Activated CD8-positive, alpha-beta memory T cell treated with anti-CD3 and anti-CD28 coated beads, Interleukin-2, amount 50 U/mL, for 1 hour (primary cell): ENCODE measurements around the gene FHIT.

ENCODE experiments used
- DNase-seq: peaks from one replicate; pipeline ENCODE4 v3.0.0-alpha.2; 2020; ENCODE audit errors: extremely low read depth

FHIT gene

DNA sequence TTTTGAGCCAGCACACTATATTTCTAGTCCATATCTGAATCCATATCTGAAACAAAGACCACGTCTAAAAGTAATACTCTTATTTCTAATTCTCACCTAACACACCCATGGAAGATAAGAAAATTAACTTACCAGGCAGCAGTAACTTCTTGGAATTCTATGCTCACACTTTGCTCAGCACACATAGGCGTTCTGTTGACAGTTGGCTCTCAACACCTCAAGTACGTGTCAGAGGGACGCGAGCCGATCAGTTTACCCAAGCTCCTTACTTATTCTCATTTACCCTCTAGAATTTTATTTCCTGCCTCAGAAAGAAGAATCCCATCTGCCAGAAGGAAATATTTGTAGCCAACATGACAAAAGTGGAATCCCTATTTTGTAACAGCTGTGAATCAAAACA, 911.9 kb downstream of the FHIT start:
- no peak for DNase-seq

DNA sequence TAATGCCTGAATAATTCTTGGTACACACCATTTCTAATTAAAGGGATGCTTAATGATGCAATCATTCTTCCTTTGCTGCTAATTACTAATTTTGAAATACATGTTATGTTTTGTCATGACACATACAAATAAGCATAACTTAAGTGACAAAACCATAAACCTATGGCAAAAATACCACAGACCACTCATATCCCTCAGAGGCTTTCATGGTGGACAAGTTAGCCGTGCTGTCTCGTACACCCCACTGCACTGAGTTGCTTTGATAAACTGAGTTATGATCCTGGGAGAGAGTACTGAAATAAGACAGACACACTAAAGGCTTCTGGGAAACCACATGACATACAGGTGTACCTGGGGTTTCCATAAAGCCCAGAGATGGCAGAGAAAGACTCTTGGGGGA, 913.8 kb downstream of the FHIT start:
- no peak for DNase-seq

DNA sequence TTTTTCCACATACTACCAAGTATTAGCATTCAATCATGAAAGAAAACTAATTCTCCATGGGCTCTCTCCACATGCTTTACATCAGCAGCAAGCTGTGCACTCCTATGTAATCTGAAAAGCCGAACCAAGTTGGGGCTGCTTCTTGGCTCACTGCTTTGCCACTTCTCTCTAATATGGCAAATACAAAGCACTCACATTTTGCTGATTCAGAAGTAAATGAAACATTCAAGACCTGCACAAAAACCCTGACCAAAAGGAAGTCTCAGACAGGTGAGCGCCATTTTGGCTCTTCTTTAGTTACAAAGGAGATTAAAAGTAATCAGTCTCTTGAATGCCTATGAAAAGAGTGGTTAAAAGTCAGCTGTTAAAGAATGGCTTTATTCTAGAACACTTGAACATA, 915.2 kb downstream of the FHIT start:
- no peak for DNase-seq

DNA sequence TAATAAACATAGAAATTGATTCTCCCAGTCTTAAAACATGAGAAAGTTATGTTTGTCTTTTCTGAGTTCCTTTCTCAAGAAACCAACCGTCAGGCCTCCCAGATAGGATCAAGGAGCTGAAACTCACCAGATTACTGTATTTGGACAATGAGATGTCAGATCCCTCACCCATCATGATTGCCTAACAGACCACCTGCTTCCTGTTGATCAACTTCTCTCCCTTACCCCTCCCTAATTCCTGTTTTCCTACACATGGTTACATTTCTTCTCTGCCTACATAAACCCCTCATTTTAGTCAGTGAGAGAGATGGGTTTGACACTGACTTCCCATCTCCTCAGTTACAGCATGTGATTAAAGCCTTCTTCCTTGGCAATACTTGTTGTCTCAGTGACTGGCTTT, 917.5 kb downstream of the FHIT start:
- no peak for DNase-seq

DNA sequence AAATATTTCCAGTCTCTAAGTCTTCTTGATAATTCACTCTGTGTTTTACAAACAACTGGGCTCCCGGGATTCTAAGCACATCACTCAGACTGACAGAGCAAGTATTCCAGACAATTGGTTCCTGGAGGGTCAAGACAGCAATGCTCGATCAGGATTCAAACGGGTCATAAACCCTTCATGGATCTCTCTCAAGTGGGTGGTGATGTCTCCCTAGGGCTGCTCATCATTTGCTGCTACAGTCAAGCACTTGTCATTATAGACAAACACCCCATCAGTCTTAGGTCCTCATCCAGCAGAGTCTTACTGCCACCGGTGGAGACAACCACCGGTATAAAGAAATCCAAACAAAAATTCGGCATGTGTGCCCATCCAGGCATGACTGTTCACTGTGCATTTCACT, 921.1 kb downstream of the FHIT start:
- no peak for DNase-seq

DNA sequence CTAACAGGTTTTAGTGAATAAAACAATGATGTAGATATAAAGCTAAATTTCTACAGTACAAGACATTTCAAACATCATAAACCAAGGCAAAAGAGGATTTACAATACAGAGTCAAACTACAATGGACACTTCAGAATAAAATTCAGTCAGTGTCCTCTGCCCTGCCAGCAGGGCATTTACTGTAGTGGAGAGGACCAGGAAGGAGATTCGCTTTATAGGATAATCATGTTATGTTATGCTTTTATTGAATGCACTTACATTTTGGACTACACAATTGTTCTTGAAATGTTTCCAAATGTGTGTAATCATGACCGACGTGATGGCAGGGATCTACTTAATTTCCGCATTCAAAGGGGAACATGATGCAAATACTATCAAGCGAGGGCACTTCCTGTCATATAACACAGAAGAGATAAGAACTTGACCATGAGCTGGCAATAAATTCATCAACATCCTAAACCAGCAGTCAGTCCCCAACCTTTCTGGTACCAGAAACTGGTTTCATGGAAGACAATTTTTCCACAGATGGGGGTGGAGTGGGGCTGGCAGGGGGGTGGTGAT, 925.6 kb downstream of the FHIT start:
- DNase-seq, result no peak

DNA sequence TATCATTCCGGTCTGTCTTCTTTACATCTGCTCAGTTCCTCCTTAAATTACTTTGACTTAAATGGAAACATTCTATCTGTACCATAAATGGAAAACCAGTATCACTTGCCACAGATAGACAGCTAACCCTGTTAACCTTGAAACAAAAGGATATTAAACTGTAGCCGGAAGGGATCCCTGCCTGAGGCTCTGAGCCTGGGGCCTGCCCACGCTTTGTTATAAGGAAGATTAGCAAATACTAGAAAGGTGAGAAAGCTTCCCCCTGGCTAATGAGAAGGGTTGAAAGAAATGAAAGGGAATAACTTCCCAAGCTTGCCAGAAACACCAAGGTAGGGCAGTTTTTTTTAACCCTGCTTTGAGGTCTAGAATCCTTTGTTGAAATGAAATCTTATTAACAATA, 927.6 kb downstream of the FHIT start:
- DNase-seq, result no peak

DNA sequence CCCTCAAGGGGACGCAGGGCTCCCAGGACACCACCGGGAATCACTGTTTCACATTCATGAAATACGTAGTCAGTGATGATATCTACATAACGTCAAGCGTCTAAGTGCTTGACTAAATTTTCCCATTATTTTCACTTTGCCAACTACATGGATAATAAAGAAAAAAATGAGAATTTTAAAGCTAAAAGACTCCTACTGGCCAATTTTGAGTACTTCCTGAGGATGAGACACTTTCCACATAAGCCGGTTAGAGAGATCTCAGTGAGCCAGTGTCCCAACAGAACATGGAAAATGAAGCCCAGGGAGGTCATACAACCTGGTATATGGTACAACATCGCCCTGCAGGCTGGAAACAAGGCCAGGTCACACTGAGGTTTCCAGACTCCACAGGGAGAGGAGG, 928.1 kb downstream of the FHIT start:
- no peak for DNase-seq

DNA sequence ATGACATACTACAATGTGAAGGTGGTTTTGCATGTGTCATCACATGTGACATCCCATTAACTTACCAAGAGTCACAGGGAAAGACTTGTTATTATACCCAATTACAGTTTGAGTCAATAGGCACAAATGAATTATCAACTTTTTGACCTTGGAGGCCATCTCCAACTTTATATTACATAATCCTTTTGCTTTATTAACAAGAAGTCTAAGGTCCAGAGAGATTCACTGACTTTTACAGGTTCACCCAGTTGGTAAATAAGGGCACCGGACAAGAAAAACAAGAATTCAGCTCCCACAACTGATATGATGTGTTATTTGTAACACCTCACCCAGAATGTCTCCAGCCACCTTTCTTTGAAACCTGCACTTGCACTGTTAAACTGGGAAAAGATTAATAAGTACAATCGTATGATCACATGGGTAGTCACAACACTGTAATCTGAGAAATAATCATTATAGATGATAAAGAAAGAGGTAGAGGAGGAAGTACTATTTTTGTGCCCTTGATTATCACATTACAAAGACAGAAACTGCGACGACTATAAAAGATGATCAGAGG, 928.9 kb downstream of the FHIT start:
- DNase-seq, result no peak

DNA sequence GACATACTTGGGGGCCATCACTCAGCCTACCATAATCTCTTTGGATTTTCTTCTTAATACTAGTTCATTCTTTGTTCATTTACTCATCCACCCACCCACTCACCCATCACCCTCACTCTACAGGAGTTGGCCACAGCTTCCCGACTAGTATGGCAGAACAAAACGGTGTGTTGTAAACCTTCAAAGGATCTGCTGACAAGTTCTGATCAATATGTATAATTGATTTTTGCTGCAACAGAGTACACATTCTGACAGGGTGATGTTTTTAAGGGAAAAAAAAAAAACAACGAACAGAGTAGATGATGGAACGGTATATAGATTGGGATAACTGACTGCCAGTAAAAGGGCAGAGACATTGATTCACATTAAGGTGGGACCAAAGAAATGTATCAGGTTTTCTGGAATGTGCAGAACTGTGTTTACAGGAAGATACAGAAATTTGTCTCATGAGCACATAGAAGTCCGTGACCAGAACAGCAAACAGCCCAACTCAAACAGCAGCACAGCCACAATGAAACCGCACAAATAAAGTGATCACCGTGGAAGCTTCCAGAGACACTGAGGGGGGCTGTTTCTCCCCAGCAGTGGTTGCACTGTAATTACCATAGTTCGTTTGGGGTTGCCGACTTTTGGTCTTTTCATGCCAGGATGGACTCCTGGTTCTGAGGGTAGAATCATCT, 931.9 kb downstream of the FHIT start:
- no peak for DNase-seq

DNA sequence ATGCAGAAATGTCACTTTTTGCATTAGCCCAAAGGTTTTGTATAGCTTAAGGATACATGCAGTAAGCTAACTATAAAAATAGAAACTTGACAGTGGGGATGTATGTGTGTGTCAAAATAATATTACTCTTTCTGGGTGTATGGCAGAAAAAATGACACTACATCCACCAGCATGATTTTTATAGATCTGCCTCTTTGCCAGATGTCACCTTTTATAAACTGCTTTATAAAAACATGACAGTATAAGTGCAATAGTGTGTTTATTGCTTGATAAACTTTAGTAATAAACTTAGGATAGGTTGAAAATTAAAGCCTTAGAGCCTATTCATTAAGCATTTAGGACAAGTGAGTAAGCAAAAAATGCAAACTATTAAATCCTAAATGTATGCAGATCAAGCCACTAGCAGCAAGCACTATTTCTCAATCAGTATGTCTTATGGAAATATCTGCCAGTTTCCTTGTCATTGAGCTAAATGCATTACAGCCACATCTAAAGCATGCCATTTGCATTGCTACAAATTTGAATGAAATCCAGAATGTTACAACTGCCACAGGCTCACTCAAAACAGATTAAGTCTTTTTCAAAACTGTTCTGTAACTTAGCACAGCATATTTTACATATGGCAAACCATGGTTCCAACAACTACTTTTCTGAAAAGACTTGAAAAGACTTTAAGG, 935.0 kb downstream of the FHIT start:
- DNase-seq, result no peak

DNA sequence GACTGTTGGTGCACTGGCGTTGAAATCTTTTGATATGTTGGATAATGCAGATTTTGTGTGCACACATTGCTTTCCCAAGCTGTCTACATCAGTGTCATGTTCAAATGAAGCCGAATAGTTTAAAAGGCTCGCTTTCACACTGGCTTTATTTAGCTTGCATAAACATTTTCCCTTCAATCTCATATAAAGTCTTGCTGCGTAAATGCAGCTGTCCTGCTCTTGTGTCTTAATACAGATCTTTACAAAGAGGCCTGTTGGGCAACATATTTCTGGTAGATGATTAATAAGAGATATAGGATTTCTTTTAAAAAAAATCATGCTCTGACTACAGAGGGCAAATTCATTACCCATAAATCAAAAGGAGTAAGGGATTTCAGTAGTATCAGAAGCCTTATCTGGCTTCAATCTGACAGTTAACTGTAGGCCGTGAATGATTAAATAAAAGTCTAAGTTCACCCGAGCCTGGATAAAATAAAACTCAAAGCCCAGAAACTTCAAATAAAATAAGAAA, 937.2 kb downstream of the FHIT start:
- no peak for DNase-seq

DNA sequence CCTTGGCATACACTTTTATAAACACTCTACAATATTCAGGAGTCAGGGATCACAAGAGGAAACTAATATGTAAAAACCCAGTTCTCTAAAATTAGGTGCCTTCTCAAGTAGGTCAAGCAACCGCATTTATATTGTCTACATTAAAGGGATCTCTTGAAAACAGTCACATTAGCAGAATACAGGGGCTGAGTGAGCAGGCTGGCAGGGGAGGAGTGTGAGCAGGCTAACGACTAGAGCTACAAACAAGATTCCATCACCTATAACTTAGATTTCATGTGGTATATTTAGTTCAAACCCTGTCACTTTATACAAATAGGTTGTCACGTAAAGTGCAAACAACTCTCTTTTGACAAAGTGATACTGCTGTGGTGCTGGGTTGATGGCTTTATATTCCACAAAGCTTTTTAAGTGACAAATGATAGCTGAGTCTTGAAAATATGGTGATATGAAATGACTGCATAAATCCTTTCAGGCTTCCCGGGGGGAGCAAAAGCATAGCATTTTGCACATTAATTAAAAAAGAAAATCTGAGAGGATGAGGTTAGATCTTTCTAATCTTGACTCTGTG, 937.9 kb downstream of the FHIT start:
- DNase-seq, result no peak

DNA sequence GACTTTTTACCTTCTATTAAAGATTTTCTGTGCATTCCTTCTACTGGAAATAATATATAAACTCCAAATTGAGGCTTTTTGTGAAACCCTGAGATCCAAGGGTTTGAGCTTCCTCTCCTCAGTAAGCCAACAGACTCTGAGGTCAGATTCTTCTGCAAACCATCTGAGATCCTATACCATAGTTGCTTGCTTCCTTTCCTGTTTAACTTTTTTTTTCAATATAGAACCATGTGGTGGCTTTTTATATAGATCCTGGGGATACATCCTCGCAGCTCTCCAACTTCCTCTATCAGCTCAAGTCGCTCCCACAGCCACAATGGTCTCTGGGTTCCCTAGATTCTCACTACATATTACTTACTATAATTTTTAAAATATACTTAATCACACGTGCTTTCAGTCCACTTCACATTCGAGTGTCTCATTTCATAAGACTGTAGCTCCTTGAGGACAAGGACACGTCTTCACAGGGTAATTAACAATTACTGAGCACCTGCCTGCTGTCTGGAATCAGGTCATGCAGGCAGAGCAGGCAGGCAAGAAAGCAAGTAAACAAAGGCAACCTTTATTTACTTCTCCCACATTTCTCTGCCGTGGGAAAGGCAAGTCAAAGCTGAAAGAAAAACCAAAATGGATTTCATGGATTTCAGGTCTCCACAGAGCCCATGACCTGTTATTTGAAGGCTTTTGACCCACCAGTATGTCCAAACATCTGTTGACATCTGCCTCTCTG, 941.5 kb downstream of the FHIT start:
- DNase-seq, result no peak

DNA sequence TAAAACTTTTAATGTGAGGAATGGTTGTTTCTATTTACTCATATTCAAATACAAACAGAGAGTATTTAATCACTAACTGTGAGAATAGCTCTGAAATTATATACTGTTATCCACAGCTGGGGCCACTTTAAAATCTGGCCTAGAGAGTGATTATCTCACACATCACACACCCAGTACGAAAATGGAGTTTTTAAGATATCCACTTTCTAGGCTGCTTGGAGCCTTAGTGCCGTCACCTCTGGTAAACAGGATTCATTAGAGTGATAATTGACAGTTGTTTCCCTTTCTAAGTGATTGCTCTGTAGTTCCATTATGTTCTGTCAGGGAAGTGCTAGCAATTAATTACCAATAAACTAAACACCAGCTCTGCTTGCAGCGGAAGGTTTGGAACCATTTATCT, 942.4 kb downstream of the FHIT start:
- DNase-seq, result no peak

DNA sequence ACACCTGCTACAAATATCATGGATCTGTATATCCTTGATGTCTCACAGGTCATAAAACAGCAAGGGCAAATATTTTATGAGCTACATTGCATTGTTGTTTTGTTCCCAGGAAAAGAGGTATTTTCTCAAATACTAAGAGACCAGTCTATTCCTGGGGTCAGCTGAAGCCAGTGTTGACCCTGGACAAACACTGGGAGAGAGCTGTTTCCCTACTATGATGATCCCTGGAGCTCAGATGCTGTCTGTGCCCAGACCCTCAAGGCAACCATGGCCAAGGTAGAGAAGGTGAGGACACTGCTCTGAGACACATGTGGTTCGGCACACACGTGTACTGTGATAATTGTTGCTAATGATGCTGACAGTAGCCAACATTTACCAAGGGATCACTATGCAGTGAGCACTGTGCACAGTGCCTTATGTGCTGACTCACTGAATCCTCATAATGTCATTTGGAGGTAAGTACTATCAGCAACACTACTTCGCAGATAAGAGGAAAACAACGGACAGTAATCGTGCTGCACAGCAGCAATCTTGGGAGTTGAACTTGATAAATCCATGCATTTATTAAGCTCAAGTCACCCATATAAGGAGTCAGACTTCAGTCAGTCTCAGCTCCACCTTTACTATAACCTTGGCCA, 943.6 kb downstream of the FHIT start:
- DNase-seq, result no peak

DNA sequence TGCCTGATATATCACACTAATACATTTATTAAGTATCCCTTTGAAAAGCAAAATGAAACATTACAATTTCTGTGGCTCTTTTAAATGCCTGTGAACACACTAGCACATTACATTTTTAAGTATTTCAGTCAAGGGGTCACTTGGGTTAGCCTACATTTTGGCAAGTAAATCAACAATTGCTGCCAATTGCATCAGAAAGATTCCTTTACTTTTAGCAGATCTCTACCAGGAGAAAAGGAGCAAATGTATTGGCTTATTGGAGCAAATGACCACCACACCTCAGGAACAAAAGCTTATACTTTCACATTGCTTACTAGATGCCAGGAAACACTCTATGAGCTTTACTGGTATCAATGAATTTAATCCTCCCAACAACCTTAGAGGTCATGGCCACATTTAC, 947.1 kb downstream of the FHIT start:
- no peak for DNase-seq

DNA sequence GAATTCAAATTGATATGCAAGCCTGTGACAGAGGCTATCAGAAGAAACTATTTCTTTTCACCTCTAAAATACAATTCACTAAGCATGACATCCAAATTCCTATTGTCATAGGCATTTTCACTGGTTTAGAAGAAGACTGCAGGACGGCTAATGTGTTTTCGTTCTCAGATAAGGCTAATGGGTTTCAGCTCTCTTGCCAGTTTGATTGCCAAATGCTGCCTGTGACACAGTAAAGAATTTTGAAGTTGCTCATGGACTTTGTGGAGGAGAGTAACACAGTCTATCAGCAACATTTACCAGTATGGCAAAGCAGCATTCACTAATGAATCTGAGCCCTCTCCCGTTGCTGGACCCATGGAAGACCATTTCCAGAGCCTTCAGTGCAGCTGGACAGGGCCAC, 948.1 kb downstream of the FHIT start:
- DNase-seq, result no peak

DNA sequence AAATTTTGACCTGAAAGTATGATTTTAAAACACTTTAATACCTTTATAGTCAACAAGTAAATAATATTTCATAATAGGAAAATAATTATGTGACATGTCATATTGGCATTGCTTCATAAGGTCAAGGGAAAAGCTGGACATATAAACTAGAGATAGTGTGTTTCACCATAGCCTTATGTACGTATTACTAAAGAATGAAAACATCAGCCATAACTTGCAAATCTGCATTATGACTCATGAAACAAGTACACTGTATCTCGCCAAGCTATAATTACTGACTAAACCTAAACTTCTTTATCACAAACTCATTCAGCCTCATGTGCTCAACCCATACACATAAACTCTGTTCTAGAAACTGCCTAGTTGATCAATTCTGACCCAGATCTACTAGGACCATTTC, 950.1 kb downstream of the FHIT start:
- no peak for DNase-seq

DNA sequence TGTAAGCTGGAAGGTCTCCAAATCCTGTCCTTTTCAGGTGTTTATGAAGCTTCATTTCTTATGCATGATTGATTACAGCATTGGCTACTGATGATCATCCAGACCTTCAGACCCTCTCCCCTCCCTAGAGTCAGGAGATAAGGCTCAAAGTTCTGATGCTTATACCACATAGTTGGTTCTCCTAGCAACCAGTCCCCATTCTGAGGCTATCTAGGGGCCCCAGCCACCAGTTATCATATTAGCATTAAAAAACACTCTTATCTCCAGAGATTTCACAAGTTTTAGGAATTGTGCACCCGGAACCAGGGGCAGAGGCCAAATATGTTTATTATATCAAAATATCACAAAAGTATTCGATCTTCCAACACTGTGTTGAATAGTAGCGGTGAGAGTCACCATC, 953.1 kb downstream of the FHIT start:
- no peak for DNase-seq

DNA sequence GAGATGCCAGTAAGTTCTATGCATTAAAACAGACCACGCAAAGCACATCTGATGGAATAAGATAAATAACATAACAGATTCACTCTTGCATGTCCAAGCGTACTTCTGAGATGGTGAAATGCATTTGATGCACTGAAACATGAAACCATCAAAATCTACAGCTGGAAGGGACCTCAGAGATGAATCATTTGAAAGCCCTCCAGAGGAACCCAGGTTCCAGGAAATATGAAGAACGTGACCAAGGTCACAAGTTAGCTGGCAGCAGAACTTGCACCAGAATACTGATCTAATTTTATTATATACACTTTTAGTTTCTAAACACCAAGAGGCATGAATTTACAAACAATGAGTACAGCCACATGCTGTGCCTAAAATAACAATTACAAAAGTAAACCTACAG, 957.1 kb downstream of the FHIT start:
- DNase-seq, result no peak

DNA sequence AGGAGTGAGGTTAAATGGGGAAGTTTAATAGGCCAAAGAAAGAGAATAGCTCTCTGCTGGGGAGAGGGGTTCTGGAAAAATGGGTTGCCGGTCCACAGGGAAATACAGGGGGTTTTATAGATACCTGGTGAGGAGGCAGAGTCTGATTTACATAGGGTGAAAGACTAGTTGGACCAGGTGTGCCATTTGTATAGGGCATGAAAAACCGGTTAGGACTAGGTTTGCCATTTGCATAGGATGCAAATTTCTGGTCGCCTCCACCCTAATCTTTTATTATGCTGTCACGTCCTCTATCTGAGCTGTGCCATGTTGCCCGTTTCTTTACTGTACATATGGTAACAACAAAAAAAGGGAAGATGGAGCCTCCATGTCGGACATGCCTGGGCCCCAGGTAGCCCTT, 960.1 kb downstream of the FHIT start:
- no peak for DNase-seq
